ENCODE results near the gene EPSTI1.
A peak's percentile ranks its signal among the peaks of the same experiment; 100 is the strongest.
"Not testable (repeated sequence)": the region's sequence is repeated elsewhere in the genome, so short reads cannot be mapped to it uniquely, and the experiment has no call there.

EPSTI1 gene

GRCh38 chr13:42883771-42884467 is 108.1 kb downstream of the EPSTI1 start:
- peak; percentile 31 for DNase-seq

- DNase-seq = no peak
Measured at GRCh38 chr13:42883142-42883541, 108.9 kb downstream of the EPSTI1 start.

GRCh38 chr13:42880056-42880605 is 111.9 kb downstream of the EPSTI1 start:
- DNase-seq = no peak

GRCh38 chr13:42878721-42879120 is 113.3 kb downstream of the EPSTI1 start:
- no peak for DNase-seq

- no peak for DNase-seq
Measured at GRCh38 chr13:42876887-42877545, 115.0 kb downstream of the EPSTI1 start.

- no peak for DNase-seq
Measured at GRCh38 chr13:42876270-42876714, 115.7 kb downstream of the EPSTI1 start.

GRCh38 chr13:42875475-42876269 is 116.4 kb downstream of the EPSTI1 start:
- DNase-seq = no peak

GRCh38 chr13:42874221-42874620 is 117.8 kb downstream of the EPSTI1 start:
- no peak for DNase-seq

- DNase-seq = no peak
Measured at GRCh38 chr13:42873081-42873480, 119.0 kb downstream of the EPSTI1 start.

GRCh38 chr13:42867232-42867631 is 124.8 kb downstream of the EPSTI1 start:
- DNase-seq = no peak

- DNase-seq = no peak
Measured at GRCh38 chr13:42865768-42866102, 126.3 kb downstream of the EPSTI1 start.

GRCh38 chr13:42864952-42865767 is 126.9 kb downstream of the EPSTI1 start:
- DNase-seq = no peak

GRCh38 chr13:42862370-42862769 is 129.7 kb downstream of the EPSTI1 start:
- DNase-seq = not testable (repeated sequence)

- no peak for DNase-seq
Measured at GRCh38 chr13:42860485-42860884, 131.6 kb downstream of the EPSTI1 start.

- no peak for DNase-seq
Measured at GRCh38 chr13:42859760-42860159, 132.3 kb downstream of the EPSTI1 start.

- DNase-seq = no peak
Measured at GRCh38 chr13:42855410-42855809, 136.6 kb downstream of the EPSTI1 start.

- no peak for DNase-seq
Measured at GRCh38 chr13:42852136-42852535, 139.9 kb downstream of the EPSTI1 start.

- DNase-seq = no peak
Measured at GRCh38 chr13:42849200-42849599, 142.8 kb downstream of the EPSTI1 start.

GRCh38 chr13:42847891-42848663 is 144.0 kb downstream of the EPSTI1 start:
- no peak for DNase-seq

GRCh38 chr13:42836930-42837690 is 154.9 kb downstream of the EPSTI1 start:
- peak; percentile 40 for DNase-seq
